ENCODE data around the gene RTN4IP1.

The RTN4IP1 gene

DNA sequence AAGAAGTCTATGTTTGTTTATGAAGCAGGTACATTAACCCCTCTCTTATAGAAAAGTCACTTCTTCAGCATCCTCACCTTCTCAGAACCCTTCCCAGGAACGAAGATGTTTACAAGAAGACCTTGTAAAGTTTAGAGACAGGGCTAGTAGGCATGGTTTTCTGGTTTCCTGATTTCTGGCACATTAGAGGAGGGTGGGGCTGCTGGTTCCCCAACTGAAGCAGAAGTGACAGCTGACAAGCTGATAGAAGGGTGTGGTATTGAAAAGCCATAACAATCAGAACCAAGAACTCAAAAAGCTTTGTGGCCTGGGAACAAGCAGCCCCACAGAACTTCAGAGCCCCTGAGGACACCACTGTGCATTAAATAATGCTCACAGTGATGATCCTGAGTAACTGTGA, 91.2 kb downstream of the RTN4IP1 start:
- DNase-seq (ENCODE audit: insufficient read length, low spot score) (no peak), FAIRE-seq (no peak)
- TF ChIP-seq CTCF (IDR thresholded peaks at IDR 0.05; ENCODE audit: insufficient read depth, missing control alignments) = no peak

DNA sequence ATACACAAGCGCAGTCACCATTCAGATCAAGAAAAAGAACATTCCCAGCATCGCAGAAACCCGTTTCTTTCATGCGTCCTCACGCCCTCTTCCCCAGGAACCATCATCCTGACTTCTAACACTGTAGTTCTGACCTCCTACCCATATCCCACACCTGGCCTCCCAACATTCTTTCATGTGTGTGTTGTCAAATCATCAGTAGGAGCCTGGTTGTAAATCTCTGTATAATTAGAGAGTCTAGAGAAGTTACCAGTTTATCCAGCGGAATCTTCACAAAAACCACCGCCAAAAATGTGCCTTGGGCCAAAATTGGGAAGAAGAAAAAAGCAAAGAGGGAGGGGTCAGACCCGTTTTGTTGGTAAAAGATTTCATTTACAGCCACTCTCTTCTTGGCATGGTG, 91.6 kb downstream of the RTN4IP1 start:
- no peak for TF ChIP-seq CTCF (IDR thresholded peaks at IDR 0.05; ENCODE audit: insufficient read depth, missing control alignments)
- no peak for FAIRE-seq

GRCh38 chr6:106536851-106537250, 92.4 kb downstream of the RTN4IP1 start:
- FAIRE-seq (no peak), DNase-seq (ENCODE audit: insufficient read length, low spot score) (no peak)

More for the DNA sequence above, 91.6 kb downstream of the RTN4IP1 start:
- DNase-seq (ENCODE audit: insufficient read length, low spot score) = no peak

GRCh38 chr6:106536357-106536756, 92.9 kb downstream of the RTN4IP1 start:
- DNase-seq (ENCODE audit: insufficient read length, low spot score) (no peak), FAIRE-seq (no peak)
- TF ChIP-seq CTCF (IDR thresholded peaks at IDR 0.05; ENCODE audit: insufficient read depth, missing control alignments) = no peak

More at GRCh38 chr6:106536851-106537250, 92.4 kb downstream of the RTN4IP1 start:
- TF ChIP-seq CTCF (IDR thresholded peaks at IDR 0.05; ENCODE audit: insufficient read depth, missing control alignments) = no peak

GRCh38 chr6:106535012-106535411, 94.3 kb downstream of the RTN4IP1 start:
- FAIRE-seq = no peak

DNA sequence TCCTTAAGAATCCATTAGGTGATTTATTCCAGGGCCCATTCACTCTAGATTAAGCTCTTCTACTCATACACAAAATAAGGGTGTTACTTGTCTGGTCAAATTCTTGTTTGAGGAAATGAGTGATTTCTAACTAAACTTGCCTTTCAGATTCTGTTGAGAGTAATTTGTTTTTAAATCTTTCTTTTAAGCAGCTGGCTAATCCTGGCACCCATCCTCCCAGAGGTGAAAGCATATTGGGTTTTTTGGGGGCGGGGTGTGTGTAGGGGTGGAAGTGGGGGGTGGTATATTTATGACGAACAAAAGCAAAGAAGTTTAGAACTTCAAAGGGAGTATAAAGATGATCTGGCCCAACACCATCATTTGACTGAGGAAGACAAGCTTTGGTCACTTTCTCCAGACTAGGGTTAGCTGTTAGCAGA, 94.7 kb downstream of the RTN4IP1 start:
- no peak for DNase-seq (ENCODE audit: insufficient read length, low spot score)
- no peak for TF ChIP-seq CTCF (IDR thresholded peaks at IDR 0.05; ENCODE audit: insufficient read depth, missing control alignments)
- no peak for FAIRE-seq

More at GRCh38 chr6:106535012-106535411, 94.3 kb downstream of the RTN4IP1 start:
- DNase-seq (ENCODE audit: insufficient read length, low spot score) = no peak
- TF ChIP-seq CTCF (IDR thresholded peaks at IDR 0.05; ENCODE audit: insufficient read depth, missing control alignments) = no peak

- TF ChIP-seq CTCF (IDR thresholded peaks at IDR 0.05; ENCODE audit: insufficient read depth, missing control alignments) = no peak
- DNase-seq (ENCODE audit: insufficient read length, low spot score) = no peak
- no peak for FAIRE-seq
Observed at GRCh38 chr6:106534004-106534403, 95.3 kb downstream of the RTN4IP1 start.
